T-helper 1 cell treated with Interleukin-12 subunit alpha and Interleukin-12 subunit beta and Interleukin-4 antibody, amounts not matched to agents 30 ng/mL and 1 ng/mL, for 36 hours (primary cell): Measurements from ENCODE around the gene SNX27. TPM values are rescaled to one million over a fixed set of nuclear protein-coding genes. Genes with fewer than 3 reads are reported as not detected.

ENCODE experiments used
- intact Hi-C: fragments of 100-400 bp; cut with micrococcal nuclease; formaldehyde crosslinking; loops from one replicate; pipeline ENCODE4 v1.15.1; 2024
- total RNA-seq: library from RNA; stranded (reverse); gene quantifications from 2 replicates; pipeline ENCODE4 v1.2.3, GENCODE V29; 2022

Gene SNX27
- total RNA-seq, 1 donor from 2014 or later, result 27.6 TPM

DNA sequence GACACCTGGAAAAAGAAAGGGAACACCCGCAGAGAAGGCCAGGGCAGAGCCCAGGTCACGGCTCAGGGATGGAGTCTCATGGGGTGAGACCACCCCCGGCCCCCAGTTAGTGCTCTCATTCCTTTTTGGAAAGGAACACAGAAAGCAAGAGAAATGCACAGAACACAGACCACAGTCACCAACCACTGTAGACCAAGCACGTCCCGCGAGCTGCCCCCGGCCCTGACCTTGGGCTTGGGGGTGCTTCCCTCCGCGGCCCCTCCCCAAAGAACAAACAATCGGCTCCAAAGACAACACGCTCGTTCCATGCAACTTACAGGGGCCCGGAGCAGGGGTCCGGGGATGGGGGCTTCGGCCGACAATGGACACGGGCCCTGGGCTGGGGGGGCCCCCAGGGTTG lies 92.0 kb downstream of the SNX27 start:
- intact Hi-C loops, result no loop called here

DNA sequence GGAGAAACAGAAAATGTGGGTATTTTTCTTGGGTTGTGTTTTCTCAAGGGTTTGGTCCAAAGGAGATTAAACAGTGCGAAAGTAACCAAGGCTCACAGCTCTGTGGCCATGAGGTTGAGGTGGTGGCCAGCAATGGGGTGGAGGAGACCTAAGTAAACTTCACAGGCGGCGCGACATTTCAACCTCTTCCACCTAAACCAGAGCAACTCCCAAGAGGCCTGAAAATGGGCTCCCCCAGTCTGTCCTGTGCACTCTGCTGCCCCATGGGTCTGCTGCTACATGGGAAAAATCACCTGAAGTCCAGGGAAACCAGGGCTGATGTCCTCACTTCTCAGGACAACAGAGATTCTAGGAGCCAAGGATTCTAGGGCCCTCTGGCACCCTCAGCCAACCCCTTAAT lies 92.4 kb downstream of the SNX27 start:
- intact Hi-C loops, result no loop called here

DNA sequence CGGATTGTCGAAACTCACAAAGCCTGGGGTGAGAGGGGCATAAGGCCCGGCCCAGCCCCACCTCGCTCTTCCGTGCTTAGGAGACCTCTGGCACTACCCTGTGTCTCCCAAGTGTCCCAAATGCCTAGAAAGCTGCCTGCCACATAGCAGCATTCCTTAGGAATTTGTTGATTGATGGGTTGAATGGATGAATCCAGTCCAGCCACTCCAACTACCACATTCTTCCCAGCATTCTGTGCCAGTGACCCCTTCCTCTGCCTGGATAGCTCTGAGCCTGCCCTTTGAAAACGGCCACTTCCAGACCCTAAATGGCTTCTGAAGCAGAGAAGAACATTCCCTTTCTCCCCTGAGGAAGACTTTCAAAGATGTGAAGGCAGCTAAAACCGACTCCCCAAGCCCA lies 93.3 kb downstream of the SNX27 start:
- intact Hi-C loops, result no loop called here

DNA sequence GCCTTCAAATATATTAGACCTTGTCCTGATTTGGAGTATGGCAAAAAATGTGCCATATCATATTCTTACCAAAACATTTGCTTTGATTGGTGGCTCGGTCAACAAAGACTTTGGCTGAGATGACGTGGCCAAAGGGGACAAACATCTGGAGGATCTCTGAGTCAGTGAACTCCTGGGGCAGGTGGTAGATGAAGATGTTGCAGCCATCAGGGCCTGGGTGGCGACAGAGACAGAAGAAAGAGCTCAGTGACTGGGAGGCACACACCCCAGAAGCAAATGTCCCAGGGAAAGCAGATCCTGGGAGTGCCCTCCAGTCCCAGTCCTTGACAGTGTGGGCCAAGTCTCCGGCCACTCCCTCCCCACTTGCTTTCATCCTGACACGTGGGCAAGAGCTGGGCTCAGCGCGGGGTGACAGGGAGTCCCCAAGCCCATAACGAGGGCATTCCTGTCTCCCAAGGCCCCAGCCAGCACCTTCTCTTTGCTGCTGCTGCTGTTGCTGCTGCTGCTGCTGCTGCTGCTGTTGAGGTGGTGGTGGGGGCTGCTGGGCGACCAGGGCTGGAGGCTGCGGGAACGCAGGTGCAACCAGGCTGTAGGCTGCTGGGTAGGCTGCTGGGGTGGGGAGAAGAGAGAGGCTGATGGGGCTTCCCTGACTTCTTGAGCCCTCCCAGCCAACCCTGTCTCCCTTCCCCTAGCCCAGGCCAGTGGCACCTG lies 94.1 kb downstream of the SNX27 start:
- intact Hi-C loops, result no loop called here

DNA sequence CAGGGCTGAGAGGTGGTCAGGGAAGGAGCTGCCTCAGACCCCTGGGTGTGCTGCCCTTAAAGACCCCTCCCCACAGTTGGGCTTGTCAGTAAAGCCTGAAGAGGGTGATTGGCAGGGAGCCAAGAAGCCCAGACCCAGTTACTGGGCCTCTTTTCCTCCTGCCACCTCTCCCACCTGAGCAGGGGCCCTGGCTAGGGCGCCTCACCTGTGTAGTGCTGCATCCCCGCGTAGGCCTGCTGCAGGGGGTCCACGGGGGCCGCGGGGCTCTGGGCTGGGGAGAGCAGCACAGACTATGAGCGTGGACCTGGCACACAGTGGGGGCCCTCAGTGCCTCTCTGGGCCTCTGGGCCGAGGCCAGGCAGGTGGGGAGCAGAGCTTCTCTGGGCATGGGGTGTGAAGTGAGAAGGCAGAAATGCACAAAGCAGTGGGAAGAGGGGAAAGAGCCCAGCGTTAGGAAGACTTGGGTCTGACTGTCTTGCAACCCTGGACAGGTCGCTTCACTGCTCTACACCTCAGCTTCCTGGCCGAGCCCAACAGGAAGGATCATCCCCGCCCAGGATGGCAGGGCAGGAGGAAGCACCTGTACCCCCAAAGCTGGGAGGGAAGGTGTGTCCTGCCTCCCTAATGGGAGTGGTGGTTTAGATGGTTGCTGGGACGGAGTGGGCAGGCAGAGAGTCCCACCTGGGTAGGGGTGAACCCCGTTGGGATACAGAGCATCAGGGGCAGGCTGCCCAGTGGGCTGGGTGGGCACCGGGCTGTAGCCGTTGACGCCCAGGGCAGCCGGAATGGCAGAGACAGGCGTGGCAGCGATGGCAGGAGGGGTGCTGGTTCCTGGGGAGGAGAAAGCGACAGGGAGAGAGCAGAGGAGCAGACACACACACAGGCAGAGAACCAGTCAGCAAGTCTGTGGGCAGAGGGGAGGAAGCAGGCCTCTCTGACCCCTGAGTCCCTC lies 94.9 kb downstream of the SNX27 start:
- intact Hi-C loops, result no loop called here

DNA sequence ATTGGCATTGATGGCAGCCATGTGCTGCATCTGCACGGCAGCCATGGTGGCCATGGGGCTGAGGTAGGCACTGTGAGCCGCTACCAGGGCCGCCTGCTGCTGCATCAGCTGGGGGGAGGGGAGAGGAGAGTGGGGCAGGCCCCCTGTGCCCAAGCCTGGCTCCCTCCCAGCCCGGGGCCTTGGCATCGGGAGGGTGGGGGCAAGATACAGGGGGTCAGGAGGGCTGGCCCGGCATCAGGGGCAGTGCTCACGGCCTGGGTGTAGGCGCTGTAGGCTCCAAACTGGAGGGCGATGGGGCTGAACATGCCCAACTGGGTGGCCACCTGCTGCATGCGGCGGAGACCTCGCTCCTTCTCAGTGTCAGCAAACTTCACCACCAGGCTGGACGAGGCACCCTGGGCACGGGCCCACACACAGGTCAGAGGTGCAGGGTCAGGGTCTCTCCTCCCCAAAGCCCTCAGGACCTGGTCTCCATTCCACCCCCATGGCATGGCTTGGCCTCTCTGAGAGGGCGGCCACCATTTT lies 95.8 kb downstream of the SNX27 start:
- intact Hi-C loops, result no loop called here

DNA sequence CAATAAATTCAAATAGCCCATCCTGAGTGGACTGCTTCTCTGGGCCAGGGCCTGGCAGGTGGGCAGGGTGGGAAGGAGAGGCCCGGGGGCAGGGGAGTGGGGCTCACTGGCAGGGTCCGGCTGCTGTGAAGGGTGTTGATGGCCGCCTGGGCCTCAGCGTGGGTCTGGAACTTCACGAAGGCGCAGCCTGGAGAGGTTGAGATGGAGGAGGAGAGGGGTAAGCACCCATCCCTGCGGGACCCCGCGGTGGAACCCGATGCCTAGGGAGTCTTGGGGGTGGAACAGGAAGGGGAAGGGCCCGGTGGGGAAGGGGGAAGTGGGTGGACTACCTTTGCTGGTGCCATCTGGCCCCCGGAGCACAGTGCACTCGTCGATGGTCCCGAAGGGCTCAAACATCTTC lies 97.0 kb downstream of the SNX27 start:
- intact Hi-C loops, result no loop called here

DNA sequence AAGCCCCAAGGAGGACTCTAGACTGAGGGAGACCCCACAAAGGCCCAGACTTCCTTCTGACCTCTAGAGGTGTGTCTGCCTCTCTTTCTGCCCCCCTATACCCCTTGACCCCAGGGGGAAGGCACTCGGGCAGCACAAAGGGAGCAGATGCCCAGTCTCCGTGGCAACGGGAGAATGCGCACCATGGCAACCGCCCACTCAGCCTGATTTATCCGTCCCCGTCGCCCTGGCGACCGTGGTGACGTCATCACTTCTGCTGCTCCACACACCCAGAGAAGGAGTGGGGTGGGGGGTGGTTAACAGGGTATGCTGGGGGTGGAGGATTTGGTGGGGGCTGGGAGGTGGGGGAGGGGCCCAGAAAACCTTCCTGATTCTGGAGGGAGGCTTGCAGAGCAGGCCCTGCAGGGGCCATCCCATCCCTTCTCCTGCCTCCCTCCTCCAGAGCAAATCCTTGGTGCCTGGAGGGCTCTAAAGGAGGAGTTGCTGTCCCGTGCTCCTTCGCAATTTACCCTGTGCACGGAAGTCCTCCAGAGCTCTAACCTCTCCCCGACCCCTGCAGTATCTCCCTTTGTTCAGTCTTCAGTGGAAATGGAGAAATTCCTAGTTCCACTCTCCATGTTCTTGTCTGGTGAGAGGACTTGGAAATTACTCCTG lies 98.5 kb downstream of the SNX27 start:
- intact Hi-C loops, result no loop called here

DNA sequence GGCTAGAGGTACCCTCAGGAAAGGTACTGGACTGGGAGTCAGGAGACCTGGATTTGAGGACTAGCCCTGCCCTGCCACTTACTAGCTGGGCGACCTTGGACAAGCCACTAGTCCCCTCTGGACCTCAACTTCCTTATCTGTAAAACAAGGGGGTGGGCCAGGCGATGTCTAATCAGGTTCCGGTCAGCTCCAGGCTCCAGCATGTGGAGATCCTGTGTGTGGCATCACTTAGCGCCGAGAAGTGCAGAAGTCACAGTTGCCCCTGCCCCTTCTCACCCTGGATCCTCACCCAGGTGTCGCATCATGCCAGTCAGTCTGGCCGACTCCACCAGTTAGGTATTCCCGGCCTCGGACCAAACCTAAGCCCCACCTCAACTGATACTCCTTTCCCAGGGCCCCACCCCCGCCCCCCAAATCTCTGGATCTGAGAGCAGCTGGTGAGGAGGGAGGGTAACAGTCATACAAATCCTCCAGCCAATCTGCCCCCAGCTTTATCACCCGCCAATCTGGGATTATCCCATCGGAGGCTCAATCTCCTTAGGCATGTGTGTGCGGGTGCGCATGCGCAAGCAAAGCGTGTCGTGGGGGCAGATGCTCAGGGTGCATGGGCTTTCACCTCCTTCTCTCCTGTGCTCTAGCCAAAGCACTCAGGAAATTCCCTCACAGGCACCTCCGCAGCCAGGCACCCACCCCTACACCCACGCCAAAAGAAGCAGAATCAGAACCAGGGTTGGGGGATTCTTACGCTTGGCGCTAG lies 99.4 kb downstream of the SNX27 start:
- intact Hi-C loops, result no loop called here

DNA sequence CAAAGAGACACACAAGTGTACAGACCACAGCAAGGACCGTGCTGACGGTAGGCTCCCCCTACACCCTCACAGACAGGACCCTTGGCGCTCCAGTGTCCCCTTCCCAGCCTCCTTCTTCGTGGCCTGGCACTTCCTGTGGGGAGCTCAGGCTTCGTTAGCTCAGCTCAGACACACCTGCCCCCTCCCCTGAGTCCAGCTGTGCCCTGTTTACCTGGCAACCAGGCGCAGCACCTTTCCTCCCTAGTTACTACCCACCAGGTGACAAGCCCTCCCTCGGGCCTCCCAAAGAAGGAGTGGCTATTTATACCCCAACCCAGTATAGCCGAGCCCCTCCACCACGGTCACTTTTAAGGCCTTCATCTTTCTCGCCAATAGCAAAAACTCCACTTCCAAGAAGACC lies 100.1 kb downstream of the SNX27 start:
- intact Hi-C loops, result no loop called here

DNA sequence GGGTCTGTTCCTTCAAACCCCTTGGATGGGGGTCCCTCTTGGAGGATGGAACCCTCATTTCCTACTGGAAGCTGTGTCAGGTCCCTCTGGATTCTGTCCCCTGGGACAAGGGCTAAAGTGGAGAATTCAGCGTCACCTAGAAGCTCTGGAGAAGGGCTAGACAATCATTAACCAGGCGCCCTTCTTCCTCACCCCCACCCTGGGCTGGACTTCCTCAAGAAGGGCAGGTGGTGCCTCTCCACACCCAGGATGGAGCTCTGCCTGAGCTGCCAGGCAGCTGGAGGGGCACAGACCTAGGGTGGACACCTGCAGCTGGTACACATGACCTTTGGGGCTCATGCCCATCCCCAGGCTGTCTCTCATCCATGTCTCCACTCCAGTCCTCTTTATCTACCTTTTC lies 101.2 kb downstream of the SNX27 start:
- intact Hi-C loops, result no loop called here

DNA sequence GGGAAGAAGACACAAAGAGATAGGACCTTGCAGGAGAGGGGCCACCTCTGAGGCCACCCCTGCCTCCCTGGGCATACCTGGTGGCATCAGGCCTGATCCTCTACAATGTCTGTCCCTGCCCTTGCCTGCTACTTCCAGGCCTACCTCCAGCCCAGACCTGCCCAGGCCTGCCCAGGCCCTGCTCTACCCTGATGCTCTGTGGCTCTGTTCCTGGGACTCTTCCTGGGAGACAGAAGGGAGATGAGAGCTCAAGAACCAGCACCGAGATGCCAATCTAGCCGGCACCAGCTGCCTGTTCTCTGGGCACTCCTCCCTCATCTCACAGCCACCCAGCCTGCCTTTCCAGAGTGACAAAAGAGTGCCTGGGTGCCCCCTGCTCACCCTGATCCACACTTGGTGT lies 102.0 kb downstream of the SNX27 start:
- intact Hi-C loops, result no loop called here

DNA sequence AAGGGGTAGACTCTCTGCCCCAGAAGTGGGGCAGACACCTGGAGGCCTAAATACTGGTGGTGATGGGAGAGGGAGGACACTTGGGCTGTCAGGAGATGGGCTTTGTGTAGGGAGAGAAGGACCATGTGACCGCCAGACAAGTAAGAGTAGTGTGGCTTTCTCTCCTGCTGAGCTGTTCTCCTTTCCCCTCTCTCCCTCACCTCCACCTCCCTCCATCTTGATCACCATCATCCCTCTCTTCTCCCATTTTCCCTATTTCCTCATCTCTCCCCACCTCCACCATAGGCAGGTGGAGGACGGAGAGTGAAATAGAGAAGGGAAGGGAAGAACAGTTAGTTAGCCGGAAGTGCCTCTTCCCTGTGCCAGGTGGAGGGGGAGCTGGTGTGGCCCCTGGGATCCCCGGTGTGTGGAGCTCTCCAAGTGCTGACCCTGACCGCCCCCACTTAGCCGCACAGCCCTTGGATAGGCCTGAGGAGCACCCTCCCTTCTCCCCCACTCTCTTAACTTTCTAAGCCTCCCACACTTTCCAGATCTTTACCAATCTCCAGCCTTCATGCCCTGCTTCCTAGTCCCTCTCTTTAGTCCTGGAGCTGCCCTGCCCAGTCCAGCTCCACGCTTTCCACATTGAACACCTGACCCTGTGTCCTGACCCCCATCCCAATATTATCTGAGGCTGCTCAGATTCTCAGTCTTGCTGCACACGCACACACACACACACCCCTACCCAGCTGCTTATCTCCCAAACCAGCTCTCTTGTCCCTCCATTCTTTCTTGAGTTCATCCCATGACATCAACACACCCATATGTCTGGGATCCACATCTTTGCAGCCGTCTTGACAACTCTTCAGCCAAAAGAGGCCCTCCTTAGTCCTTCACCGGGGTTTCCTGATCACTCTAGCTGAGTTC lies 103.2 kb downstream of the SNX27 start:
- intact Hi-C loops, result no loop called here

DNA sequence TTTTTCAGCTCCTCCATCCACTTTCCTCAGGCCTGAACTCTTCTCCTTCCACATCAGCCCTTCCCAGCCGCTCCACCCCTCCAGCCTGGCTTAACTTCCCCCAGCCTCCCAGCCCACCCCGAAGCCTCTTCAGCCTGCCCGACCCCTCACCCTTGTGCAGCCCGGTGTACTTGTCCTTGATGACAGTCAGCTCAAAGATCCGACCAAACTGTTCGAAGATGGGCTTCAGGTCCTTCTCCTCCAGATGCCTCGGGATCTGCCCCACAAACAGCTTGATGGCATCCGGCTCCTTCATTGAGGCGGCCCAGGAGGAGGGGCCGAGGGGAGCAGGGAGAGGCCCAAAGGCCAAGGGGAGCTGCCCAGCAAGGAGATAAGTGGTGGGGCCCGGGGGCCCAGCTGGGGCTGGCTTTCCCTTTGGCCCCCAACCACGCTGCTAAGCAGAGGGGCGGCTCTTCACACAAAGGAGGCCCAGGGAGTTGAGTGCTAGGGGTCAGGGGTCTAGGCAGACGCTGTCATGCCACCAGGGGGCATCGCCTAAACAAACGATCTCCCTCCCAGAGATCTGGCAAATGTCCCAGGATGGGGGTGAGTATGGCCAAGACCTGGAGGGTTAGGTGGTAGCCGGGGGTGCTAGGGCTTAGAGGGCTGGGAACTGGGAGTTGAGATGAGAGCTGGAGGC lies 104.0 kb downstream of the SNX27 start:
- intact Hi-C loops, result no loop called here

DNA sequence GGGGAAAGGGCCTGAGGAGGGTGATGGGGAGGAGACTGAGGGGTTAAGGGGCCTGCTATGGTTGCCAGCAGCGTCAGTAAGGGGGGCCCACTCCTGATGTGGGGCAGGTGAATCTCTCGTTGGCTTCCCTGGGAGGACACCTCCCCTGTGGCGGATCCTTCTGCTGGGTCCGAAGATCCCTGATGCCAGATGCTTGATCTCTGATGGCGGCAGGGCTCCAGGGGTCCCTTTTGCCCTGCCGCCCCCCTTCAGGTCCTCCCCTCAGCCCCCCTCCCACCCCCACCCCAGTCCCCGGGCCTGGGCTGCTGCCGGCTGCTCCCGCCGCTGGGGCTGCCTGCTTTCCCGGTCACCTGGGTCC lies 104.5 kb downstream of the SNX27 start:
- intact Hi-C loops, result no loop called here

DNA sequence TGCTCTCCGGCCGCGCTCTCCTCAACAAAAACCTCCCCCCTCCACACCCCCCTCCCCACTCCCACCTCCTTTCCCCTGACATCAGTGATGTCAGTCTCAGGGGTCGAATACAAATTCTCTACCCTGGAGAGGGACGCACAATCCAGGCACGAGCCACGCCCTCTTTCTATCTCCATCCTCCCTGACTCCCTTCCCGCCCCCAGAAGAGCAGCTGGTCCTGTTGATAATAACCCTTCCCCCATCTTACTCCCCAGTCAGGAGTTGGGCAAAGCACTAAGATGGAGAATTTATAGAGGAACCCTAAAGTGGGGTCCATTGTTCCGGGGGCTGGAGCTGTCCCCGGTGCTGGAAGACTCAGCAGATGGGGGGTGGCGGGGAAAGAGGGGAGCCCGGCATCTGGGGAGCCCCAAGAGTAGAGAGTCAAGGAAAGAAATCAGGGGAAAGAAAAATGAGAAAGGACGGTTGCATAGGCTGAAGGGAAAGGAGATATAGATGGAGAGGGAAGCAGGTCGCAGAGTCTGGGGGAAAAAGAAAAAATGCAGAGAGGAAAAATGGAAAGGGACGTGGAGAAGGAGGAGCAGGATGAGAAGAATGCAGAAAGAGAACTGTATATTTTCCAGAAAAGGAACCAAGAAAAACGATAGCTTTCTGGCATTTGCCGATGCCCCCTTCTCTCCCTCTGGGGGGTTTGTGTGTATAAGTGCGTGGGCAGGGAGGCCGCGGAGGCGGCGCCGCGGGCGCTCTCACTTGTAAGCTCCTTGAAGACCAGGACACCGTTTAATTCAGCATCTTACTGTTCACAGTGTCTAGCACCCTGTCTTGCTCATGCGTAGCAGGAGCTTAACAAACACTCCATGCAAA lies 105.2 kb downstream of the SNX27 start, which contains the start of gene CELF3:
Gene CELF3, minus strand, starts transcription at position 33 of the 861 bp plus-strand sequence. CDS start 783 bp downstream, outside the sequence.
- intact Hi-C loops, result no loop called here

DNA sequence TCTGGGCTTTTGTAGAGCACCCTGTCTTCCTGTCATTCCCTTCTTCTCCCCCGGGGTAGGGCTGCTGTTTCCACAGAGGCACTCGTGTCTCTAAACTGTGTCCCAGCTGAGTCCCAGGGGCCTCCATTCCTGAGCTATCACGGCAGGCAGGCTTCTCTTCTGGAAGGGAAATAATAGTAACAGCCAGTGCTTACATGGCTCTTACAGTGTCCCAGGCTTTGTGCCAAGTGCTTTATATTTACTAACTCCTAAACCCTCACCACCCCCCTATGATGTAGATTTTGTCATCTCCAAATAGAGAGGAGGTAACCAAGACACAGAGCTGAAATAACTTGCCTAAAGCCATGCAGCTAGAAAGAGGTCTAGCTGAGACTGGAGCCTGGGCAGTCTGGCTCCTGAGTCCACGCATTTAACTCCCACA lies 106.2 kb downstream of the SNX27 start:
- intact Hi-C loops, result no loop called here

DNA sequence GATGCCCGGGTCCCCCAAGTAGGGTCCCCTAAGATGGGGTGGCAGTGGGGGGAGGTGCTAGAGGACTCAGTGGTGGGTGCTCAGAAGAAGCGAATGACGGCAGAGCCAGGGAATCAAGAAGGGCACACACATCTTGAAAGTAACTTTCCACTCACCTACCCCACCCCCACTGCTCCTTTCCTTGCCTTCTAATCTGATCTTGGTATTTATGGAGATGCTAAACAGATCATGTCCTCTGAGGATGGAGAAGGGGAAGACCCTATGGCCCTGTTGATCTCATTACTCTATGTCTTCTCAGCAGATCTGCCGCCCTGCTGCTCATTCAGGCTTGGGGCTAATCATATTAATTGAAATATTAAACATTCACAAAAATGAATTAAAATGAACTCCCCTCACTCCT lies 106.8 kb downstream of the SNX27 start:
- intact Hi-C loops, result no loop called here
